DLD1 (cell line): ENCODE data around the gene POLR3B.

ENCODE experiments used
- in situ Hi-C: cut with HindIII; loops from 2 replicates; pipeline ENCODE4 v1.10.0; 2017; ENCODE audit warnings: low sequenced_read_pairs

POLR3B gene

DNA sequence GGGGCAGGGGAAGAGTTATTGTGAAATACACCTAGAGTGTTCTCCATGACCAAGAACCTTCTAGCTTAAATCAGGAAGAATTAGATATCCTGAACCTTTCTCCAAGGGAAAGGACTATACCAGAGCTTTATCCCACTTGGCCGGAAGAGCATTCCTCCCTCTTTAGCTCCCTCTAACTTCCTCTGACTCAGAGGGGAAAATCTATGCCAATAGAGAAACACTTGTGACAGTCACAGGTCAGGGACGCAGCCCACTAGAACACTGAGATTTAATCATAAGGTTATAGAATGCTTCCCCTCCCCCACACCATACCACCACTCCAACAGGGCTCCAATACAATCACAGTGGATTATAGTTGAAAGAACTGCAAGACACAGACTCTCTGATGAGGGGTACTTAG lies 169.8 kb downstream of the POLR3B start:
- in situ Hi-C loops, result no loop called here

DNA sequence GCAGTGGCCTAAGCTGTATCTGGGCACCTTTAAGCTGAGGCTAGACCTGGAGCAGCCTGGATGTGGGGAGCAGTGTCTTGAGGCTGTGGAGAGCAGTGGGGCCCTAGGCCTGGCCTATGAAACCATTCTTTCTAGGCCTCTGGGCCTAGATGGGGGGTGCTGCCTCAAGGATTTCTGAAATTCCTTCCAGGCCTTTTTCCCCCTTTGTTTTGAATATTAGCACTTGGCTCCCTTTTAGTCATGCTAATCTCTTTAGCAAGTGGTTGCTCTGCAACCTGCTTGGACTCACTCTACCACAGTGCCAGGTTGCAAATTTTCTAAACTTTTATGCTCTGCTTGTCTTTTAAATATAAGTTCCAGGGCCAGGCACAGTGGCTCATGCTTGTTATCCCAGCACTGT lies 183.7 kb downstream of the POLR3B start:
- in situ Hi-C loops, result no loop called here

DNA sequence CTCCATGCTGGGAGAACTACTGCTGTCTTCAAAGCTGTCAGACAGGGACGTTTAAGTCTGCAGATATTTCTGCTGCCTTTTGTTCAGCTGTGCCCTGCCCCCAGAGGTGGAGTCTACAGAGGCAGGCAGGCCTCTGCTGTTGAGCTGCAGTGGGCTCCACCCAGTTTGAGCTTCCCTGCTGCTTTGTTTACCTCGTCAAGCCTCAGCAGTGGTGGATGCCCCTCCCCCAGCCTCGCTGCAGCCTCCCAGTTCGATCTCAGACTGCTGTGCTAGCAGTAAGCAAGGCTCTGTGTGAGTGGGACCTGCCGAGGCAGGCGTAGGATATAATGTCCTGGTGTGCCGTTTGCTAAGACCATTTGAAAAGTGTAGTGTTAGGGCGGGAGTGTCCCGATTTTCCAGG lies 193.9 kb downstream of the POLR3B start:
- in situ Hi-C loops, result no loop called here

DNA sequence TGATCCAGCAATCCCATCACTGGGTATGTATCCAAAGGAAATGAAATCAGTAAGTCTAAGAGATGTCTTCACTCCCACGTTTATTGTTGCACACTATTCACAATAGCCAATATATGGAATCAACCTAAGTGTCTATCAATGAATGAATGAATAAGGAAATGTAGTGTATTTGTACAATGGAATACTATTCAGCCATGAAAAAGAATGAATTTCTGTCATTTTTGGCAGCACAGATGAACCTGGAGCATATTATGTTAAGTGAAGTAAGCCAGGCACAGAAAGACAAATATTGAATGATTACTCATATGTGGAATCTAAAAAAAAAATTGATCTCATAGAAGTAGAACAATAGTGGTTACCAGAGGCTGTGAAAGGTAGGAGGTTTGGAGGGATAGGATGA lies 194.7 kb downstream of the POLR3B start:
- in situ Hi-C loops, result no loop called here
